NCI-H1436 treated with DMSO at 0.1 percent for 48 hours (cell line): ENCODE measurements around the gene JDP2.
"Not testable (repeated sequence)": the region's sequence is repeated elsewhere in the genome, so short reads cannot be mapped to it uniquely, and the experiment has no call there.

Source experiments
- DNase-seq: peaks from one replicate; lab custom pipeline; 2025; lab: John Stamatoyannopoulos, UW

Gene JDP2, protein sequence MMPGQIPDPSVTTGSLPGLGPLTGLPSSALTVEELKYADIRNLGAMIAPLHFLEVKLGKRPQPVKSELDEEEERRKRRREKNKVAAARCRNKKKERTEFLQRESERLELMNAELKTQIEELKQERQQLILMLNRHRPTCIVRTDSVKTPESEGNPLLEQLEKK

DNA sequence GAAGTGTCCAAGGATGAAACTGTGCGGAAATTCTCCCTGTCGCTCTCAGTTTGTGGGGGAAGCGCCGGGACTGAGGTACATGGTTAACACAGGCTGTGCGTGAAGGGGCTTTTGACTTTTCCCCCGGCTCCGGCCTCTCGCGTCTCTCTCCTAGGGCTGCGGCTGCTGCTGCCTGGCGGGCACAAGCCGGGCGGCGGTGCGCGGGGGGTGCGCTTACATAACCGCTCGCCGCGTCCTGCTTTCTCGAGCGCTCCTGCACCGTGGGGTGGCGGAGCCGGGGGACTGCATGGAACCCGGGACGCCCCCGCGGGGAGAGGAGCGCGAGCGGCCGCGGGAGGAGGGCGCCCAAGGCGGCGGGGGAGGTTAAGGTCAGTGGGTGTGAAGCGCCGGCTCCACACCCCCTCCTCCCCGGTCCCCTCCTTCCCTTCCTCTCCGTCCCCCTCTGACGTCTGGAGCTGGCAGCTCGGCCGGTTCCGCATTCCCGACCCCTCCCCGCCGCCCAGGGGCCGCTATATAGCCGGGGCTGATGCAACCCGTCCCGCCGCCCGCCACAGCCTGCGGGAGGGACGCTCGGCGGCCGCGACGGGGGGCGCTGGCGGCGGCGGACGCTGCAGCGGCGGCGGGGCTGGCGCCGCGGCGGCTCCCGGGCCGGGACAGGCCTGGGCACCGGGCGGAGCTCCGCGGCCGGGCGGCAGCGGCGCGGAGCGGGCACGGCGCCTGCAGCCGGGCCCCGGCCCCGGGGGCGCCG, at the start of gene JDP2:
JDP2 (plus strand) TSS at position 541 of the 748 bp plus-strand sequence. CDS start 9,899 bp downstream, outside the sequence.
- DNase-seq: no peak

GRCh38 chr14:75379246-75379929, 48.4 kb upstream of the JDP2 start:
- no peak for DNase-seq

DNA sequence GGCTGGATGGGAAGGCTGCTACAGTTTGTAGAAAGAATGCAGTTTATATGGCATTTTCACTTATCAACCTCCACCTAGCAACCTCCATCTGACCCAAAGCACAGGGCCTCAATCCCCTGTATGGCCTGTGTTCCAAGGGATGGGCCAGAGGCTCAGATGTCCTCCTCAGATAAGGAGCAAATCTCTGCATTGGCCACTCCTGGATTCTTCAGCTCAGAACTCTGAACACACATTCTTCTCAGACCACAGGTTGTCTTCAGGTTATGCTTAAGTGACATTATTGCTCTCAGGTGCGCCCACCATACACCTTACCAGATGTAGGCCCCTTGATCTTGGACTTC, 47.9 kb upstream of the JDP2 start:
- no peak for DNase-seq

GRCh38 chr14:75380656-75381055, 47.2 kb upstream of the JDP2 start:
- no peak for DNase-seq

- no peak for DNase-seq
These were observed 46.2 kb upstream of the JDP2 start for GRCh38 chr14:75381642-75382041.

- DNase-seq: not testable (repeated sequence)
These were observed 44.6 kb upstream of the JDP2 start for GRCh38 chr14:75383219-75383618.

DNA sequence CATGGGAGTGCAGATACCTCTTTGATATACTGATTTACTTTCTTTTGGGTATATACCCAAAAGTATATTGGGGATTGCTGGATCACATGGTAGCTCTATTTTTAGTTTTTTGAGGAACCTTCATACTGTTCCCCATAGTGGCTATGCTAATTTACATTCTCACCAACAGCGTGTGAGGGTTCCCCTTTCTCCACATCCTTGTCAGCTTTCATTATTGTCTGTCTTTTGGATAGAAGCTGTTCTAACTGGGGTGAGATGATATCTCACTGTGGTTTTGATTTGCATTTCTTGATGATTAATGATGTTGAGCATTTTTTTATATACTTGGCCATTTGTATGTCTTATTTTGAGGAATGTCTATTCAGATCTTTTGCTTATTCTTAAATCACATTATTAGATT, 44.1 kb upstream of the JDP2 start:
- DNase-seq: no peak

- DNase-seq: no peak
These were observed 38.1 kb upstream of the JDP2 start for GRCh38 chr14:75389679-75390078.

GRCh38 chr14:75390183-75390582, 37.6 kb upstream of the JDP2 start:
- no peak for DNase-seq

DNA sequence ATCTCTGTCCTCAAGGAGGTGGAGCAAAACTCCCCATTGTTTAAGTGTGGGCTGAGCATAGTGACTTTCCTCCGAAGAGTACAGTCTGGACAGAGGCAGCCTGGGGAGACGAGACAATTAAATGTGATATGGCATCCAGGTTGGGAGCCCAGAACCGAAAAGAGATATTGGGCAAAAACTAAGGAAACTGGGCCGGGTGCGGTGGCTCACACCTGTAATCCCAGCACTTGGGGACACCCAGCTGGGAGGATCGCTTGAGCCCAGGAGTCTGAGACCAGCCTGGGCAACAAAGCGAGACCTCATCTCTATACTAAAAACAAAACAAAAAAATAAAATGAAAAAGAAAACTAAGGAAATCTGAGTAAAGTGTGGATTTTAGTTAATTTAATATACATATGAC, 35.9 kb upstream of the JDP2 start:
- DNase-seq: no peak

GRCh38 chr14:75392686-75393641, 34.9 kb upstream of the JDP2 start:
- DNase-seq: no peak

DNA sequence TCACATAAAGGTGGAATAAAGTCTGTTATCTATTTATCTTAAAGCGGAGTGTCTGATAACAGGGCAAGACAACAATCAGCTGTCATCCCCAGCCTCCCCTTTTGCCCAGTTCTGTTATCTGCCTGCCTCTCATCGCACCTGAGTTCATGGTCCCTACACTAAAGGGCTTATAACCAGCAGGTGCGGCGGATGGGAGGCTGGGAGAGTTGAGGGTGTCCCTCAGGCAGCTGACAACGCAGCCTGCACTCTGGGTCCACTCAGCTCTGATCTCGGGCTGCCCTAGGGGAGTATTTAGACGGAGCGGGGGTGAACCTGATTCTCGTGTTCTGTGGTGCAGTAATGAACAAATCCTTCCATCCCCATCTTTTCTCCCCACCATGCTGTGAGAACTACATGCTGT, 34.0 kb upstream of the JDP2 start:
- DNase-seq: no peak

DNA sequence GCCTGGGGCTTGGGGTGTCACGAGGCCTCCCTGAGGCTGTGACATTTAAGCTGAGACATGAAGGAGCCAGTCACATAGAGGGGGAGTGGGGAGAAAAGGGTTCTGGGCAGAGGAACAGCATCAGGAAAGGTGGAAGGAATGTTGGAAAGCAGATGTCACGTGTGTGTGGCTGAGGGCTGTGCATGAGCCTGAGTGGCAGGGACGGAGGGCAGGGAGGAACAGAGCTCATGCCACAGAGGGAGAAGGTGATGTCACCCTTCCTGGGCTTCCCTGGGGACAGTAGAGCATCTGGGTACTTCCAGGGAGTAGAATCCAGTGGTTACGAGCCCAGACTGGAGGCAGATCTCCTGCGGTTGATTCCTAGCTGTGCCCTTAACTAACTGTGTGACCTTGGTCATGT, 32.0 kb upstream of the JDP2 start:
- DNase-seq: no peak

- DNase-seq: no peak
These were observed 28.5 kb upstream of the JDP2 start for GRCh38 chr14:75399321-75399720.

GRCh38 chr14:75399843-75400775, 27.7 kb upstream of the JDP2 start:
- peak; percentile 85 for DNase-seq

DNA sequence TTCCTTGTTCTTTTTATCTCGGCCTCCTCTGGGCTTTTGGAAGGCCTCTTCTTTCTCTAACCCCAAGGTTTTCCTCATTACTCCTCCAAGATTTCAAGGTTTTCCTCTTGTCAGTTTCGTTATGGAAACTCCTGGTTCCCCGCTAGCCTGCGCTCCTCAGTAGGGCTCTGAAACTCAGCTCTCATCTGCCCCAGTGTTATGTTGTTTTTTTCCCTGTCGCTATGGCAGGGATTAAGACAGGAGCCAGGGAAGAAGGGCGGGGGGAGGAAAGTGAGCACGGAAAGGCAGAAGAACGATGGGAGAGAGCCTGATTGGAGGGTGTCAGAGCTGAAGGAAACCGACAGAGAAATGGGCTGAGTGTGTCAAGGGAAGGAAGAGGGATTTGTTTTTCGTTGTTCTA, 26.5 kb upstream of the JDP2 start:
- DNase-seq: no peak

DNA sequence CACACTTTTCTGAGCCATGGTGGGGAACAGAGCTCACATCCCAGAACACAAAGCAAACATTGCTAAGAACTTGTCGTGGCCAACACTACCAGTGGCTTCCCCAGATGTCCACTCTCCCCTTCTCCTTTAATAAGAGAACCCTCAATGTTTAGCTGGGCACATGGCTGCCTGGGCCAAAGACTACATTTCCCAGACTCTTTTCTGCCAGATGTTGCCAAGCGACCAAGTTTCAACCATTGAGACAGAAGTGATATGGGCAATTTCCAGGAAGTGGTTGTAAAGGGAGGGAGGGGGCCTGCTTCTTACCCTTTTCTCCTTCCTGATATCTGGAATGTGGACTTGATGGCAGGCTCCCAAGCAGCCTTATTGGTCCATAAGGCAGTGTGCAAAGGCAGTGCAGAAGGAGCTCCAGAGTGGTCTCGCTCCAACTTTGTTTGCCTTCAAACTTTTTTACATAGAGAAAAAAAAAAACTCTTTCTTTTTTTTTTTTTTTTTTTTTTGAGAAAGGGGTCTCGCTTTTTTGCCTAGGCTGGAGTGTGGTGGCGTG, 24.9 kb upstream of the JDP2 start:
- no peak for DNase-seq

DNA sequence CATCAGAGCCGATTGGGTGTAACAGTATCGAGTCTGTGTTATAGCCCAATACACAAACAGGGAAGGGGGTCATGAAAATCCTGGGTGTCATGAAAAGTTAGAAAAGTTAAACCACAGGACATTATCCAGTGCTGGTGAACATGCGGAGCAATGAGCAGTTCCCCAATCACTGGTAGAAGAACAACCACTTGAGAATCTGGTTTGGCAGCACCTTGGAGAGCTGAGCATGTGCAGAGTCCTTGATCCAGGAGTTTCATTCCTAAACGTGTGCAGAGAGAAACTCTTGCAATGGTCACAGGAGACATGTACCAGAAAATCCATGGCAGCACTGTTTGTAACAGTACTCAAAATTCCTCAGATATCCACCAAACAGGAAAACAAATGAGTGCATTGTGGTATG, 23.0 kb upstream of the JDP2 start:
- DNase-seq: no peak

- no peak for DNase-seq
These were observed 21.7 kb upstream of the JDP2 start for GRCh38 chr14:75406102-75406501.

GRCh38 chr14:75406856-75407255, 21.0 kb upstream of the JDP2 start:
- no peak for DNase-seq
